GM12875 (cell line): ENCODE results near the gene DARS1.
"Not testable (repeated sequence)": the region's sequence is repeated elsewhere in the genome, so short reads cannot be mapped to it uniquely, and the experiment has no call there.

ENCODE experiments used
- H3K4me3 ChIP-seq: one replicate; pipeline ENCODE4 v1.5.1; 2011; ENCODE audit warnings: low read depth, low read length, control low read depth
- CTCF ChIP-seq: IDR thresholded peaks from 2 replicates; pipeline ENCODE4 v1.5.1; 2011; ENCODE audit warnings: low read depth, mild to moderate bottlenecking, control low read depth, inconsistent platforms, low read length, moderate library complexity, borderline replicate concordance; ENCODE audit not compliant: insufficient read depth

The DARS1 gene

GRCh38 chr2:135969655-135970387 lies 15.6 kb downstream of the DARS1 start:
- H3K4me3 ChIP-seq = no peak overlapping the region
- no peak for TF ChIP-seq CTCF

DNA sequence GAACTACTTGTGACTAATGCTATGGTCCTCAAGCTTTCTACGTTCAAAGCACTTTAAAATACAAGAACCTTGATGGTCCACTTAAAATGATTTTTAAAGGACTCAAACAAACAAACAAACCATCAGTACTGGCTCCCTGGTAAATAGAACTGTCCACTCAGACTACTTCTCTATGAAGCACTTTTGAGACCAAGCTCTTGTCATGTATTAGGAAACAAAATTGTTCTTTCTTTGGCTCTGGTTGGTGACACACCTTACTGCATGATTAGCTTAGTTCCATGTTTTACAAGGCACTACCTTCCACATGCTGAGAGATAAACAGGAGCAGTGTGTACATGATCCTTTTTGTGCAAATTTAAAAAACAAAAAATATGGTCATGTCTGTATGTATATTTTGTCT lies 19.7 kb downstream of the DARS1 start:
- no peak for TF ChIP-seq CTCF
- no peak overlapping the region for H3K4me3 ChIP-seq

DNA sequence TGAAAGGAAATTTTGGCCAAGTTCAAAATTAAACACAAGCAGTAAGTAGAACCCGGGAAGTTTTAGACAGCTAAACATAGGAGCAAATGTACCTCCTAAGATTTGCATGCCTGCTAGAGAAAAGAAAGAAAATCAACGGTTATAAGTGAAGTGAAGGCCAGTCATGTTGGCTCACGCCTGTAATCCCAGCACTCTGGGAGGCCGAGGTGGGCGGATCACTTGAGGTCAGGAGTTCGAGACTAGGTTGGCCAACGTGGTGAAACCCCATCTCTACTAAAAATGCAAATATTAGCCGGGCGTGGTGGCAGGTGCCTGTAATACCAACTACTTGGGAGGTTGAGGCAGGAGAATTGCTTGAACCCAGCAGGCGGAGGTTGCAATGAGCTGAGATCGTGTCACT lies 21.0 kb downstream of the DARS1 start:
- H3K4me3 ChIP-seq = not testable (repeated sequence)

- no peak overlapping the region for H3K4me3 ChIP-seq
- TF ChIP-seq CTCF = no peak
Measured at GRCh38 chr2:135963841-135964240, 21.6 kb downstream of the DARS1 start.

- TF ChIP-seq CTCF = no peak
- no peak overlapping the region for H3K4me3 ChIP-seq
Measured at GRCh38 chr2:135962366-135963123, 22.9 kb downstream of the DARS1 start.

GRCh38 chr2:135960656-135961551 lies 24.5 kb downstream of the DARS1 start:
- no peak for TF ChIP-seq CTCF
- H3K4me3 ChIP-seq = no peak overlapping the region

DNA sequence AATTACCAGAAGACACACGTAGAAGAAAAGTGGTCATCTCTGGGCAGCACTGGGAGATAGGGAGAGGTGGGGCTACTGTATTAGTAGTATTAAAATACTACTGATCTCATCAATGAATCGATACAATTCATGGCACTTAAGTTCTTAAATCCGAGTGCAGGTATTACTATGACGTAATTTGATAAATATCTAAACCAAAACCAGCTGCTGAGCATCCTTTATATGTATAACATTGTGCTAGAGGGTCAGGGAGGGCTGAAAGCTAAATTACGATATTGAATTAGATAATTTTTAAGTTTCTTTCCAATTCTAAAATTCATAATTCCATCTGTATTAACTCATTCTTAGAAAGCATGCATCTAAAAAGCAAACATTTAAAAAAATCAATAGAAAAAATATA lies 25.3 kb downstream of the DARS1 start:
- no peak overlapping the region for H3K4me3 ChIP-seq
- TF ChIP-seq CTCF = no peak

GRCh38 chr2:135958927-135959326 lies 26.5 kb downstream of the DARS1 start:
- H3K4me3 ChIP-seq = not testable (repeated sequence)
